ENCODE measurements around the gene ENOPH1.

GRCh38 chr4:82510216-82510615 lies 79.8 kb downstream of the ENOPH1 start:
- no peak for TF ChIP-seq EZH2 (IDR thresholded peaks at IDR 0.05; ENCODE audit: borderline replicate concordance, low read length)
- TF ChIP-seq, protein P1, sequence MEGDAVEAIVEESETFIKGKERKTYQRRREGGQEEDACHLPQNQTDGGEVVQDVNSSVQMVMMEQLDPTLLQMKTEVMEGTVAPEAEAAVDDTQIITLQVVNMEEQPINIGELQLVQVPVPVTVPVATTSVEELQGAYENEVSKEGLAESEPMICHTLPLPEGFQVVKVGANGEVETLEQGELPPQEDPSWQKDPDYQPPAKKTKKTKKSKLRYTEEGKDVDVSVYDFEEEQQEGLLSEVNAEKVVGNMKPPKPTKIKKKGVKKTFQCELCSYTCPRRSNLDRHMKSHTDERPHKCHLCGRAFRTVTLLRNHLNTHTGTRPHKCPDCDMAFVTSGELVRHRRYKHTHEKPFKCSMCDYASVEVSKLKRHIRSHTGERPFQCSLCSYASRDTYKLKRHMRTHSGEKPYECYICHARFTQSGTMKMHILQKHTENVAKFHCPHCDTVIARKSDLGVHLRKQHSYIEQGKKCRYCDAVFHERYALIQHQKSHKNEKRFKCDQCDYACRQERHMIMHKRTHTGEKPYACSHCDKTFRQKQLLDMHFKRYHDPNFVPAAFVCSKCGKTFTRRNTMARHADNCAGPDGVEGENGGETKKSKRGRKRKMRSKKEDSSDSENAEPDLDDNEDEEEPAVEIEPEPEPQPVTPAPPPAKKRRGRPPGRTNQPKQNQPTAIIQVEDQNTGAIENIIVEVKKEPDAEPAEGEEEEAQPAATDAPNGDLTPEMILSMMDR (IDR thresholded peaks at IDR 0.05; ENCODE audit: low read length), result no peak
